NB4 (cell line): ENCODE data around the gene FARP1.

Experiments used
- CTCF ChIP-seq: IDR thresholded peaks from one replicate; pipeline ENCODE4 v1.5.1; 2012; ENCODE audit warnings: low read depth, low read length
- MYC ChIP-seq: IDR thresholded peaks from 2 replicates; pipeline ENCODE4 v1.6.1; 2011; ENCODE audit warnings: low read depth, low read length

- TF ChIP-seq CTCF (no peak), MYC (no peak)
Measured at GRCh38 chr13:98208606-98209005, 65.7 kb downstream of the FARP1 start.
